Testis (tissue), 2 donors: ENCODE results near the gene SHROOM3.

Experiments used
- POLR2A ChIP-seq: fragments of 450-650 bp; IDR thresholded peaks from one replicate; pipeline ENCODE4 v1.6.1; 2017; ENCODE audit warnings: antibody characterized with exemption, mild to moderate bottlenecking, moderate library complexity
- TF ChIP-seq, protein P1 (sequence below), 3 experiments: fragments of 450-650 bp in 2 of 3; fragments of 200-600 bp in 1 of 3; sonication (generic) in 1 of 3; IDR thresholded peaks; one replicate each; pipeline ENCODE4 v1.5.1; 2016 to 2019; ENCODE audit warnings: antibody characterized with exemption in 3 of 3, mild to moderate bottlenecking in 2 of 3, moderate library complexity in 1 of 3

DNA sequence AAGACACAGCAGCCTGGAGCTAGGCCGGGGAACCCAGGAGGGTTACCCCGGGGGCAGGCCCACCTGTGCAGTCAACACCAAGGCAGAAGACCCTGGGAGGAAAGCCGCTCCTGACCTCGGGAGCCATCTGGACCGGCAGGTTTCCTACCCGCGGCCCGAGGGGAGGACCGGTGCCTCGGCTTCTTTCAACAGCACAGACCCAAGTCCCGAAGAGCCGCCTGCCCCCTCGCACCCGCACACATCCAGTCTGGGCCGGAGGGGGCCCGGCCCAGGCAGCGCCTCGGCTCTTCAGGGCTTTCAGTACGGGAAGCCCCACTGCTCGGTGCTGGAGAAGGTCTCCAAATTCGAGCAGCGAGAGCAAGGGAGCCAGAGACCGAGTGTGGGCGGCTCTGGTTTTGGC, 305.2 kb downstream of the SHROOM3 start:
- TF ChIP-seq, protein P1, sequence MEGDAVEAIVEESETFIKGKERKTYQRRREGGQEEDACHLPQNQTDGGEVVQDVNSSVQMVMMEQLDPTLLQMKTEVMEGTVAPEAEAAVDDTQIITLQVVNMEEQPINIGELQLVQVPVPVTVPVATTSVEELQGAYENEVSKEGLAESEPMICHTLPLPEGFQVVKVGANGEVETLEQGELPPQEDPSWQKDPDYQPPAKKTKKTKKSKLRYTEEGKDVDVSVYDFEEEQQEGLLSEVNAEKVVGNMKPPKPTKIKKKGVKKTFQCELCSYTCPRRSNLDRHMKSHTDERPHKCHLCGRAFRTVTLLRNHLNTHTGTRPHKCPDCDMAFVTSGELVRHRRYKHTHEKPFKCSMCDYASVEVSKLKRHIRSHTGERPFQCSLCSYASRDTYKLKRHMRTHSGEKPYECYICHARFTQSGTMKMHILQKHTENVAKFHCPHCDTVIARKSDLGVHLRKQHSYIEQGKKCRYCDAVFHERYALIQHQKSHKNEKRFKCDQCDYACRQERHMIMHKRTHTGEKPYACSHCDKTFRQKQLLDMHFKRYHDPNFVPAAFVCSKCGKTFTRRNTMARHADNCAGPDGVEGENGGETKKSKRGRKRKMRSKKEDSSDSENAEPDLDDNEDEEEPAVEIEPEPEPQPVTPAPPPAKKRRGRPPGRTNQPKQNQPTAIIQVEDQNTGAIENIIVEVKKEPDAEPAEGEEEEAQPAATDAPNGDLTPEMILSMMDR (IDR thresholded peaks at IDR 0.05), result no peak
- no peak for TF ChIP-seq POLR2A
